Activated T-helper 2 cell treated with anti-CD3 and anti-CD28 coated beads, Interferon-gamma antibody, Interleukin-2, Interleukin-4, amounts not matched to agents 10 μg/mL and 5 μg/mL and 100 μg/mL, durations not matched to agents 14 hours and 24 hours and 36 hours (primary cell): Measurements from ENCODE around the gene DLGAP1. TPM values are rescaled to one million over a fixed set of nuclear protein-coding genes. Genes with fewer than 3 reads are reported as not detected.
"Not testable (repeated sequence)": the region's sequence is repeated elsewhere in the genome, so short reads cannot be mapped to it uniquely, and the experiment has no call there.

Experiments
- DNase-seq: peaks from one replicate; pipeline ENCODE4 v3.0.0; 2021; ENCODE audit warnings: low spot score
- H3K27ac Mint-ChIP-seq: one replicate; pipeline ENCODE4 v1.8.0; 2021; ENCODE audit warnings: mixed read lengths
- H3K27me3 Mint-ChIP-seq: one replicate; pipeline ENCODE4 v1.8.0; 2021; ENCODE audit warnings: low read depth, mixed read lengths
- H3K36me3 Mint-ChIP-seq: one replicate; pipeline ENCODE4 v1.8.0; 2021; ENCODE audit warnings: low read depth, mixed read lengths
- H3K4me1 Mint-ChIP-seq: one replicate; pipeline ENCODE4 v1.8.0; 2021; ENCODE audit warnings: low read depth, mixed read lengths
- H3K4me3 Mint-ChIP-seq: one replicate; pipeline ENCODE4 v1.8.0; 2021; ENCODE audit warnings: low read depth, mild to moderate bottlenecking, moderate library complexity, mixed read lengths
- H3K9me3 Mint-ChIP-seq: one replicate; pipeline ENCODE4 v1.8.0; 2021; ENCODE audit warnings: mixed read lengths
- intact Hi-C: fragments of 100-400 bp; cut with micrococcal nuclease; formaldehyde crosslinking; loops from one replicate; pipeline ENCODE4 v1.15.1; 2023
- total RNA-seq: library from RNA; stranded (reverse); gene quantifications from 2 replicates; pipeline ENCODE4 v1.2.3, GENCODE V29; 2022

The DLGAP1 gene
- total RNA-seq, 1 donor from 2014 or later, result not detected

DNA sequence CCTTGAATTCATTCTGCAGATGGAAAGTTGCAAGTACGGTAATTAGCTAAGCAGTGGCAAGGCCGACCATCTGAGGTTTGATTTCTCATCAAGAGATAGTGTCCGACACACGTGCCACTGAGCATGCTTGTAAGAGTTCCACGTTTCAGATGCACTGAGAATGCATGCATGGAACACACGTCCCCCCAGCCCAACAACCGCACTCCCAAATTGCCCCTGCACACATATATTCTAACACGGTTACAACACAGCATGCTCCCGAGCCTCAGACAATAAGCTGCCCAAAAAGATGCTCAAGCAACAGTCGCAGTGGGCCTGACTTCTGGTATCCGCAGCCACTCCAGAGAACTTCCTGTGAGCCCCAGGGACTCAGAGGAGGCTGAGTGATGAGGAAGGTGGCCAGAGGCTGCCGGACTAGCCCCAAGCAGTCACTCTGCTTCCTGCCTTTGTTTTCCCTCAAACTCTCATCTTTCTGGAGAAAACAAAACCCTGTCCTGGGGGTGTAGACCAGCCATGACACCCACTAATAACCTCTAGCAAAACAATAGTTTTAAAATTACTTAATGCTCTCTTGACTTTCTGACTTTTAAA is 801.2 kb downstream of the DLGAP1 start:
- Mint-ChIP-seq H3K4me1 (peaks cover 51% of the 10 kb centered on the region), H3K36me3 (peaks cover 4% of the 10 kb centered on the region), H3K4me3 (peak overlapping the region; percentile 15), H3K27me3 (no peaks in the 10 kb centered on the region), H3K9me3 (no peaks in the 10 kb centered on the region), H3K27ac (peak overlapping the region; percentile 92)
- intact Hi-C loops, result loop anchor here (1.0 to 2.0 kb wide), 6 partner anchors 12 to 201 kb away; no protein-coding TSS in a partner anchor
- no peak for DNase-seq

DNA sequence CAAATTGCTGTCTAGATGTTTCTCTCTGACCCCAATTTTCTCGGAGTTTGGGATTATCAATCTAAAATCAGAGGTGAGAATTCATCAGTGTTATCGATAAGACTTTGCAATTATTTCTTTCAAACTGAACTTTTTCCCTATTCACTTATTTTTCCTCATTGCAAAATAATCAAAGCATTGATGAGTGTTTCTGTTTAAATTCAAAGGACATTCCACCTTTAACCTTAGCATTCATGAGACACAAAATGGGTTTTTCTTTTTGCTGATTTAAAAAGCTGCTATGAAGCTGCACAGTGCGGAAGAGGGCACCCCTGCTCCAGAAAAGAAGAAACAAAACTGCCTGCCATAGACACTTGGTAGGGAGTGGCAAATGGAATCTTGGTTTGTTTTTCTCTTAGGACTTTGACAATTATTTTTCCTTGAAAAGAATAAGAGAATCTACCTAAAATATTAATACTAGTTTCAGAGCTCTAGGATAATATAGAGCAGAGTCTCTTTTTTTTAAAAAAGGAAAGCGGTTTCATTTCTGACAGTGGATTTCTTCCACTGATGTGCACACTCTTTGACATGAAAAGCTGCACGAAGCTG is 801.8 kb downstream of the DLGAP1 start:
- no peaks in the 10 kb centered on the region for H3K27me3 Mint-ChIP-seq
- H3K9me3 Mint-ChIP-seq, result no peaks in the 10 kb centered on the region
- peak overlapping the region; percentile 60 for H3K4me3 Mint-ChIP-seq
- H3K27ac Mint-ChIP-seq, result peak overlapping the region; percentile 92
- peaks cover 4% of the 10 kb centered on the region for H3K36me3 Mint-ChIP-seq
- no peak for DNase-seq
- intact Hi-C loops, result loop anchor here (1.0 to 2.0 kb wide), 6 partner anchors 11 to 201 kb away; no protein-coding TSS in a partner anchor
- H3K4me1 Mint-ChIP-seq, result peaks cover 53% of the 10 kb centered on the region

DNA sequence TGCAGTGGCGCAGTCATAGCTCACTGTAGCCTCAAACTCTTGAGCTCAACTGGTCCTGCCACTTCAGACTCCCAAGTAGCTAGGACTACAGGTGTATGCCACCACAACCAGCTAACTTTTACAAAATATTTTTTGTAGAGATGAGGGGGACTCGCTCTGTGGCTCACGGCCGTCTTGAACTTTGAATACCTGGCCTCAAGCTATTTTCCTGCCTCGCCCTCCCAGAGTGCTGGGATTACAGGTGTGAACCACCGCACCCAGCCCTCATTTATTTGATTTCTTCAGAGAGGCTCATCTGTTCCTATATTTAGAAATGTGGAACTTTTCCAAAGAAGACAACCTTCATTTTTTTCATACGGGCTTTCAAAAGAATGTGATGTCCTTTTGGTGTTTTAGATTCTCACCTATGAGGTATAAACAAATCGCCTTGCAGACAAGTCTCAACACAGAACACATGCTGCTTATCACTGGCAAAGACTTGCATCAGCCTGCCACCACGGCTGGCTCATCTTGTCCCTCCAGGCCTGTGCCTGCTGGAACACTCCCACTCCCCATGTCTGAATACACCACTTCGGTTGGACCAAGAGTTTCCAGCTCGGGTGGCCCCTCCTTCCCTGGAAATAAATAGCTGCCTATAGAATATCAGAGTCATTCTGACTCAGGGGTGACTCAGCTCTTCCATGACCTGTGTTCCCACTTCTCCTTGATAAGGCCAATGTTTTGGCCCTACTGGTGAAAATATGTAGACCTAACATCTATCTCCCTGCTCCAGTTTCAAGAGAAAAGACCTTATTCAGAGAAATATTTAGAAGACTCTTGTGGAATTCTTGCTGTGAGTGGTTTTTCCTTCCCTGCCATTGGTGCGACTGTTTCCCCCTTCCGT is 802.5 kb downstream of the DLGAP1 start:
- intact Hi-C loops, result loop anchor here (1.0 to 2.0 kb wide), 6 partner anchors 10 to 200 kb away; no protein-coding TSS in a partner anchor
- H3K27me3 Mint-ChIP-seq, result no peaks in the 10 kb centered on the region
- H3K4me3 Mint-ChIP-seq, result peak overlapping the region; percentile 60
- peaks cover 53% of the 10 kb centered on the region for H3K4me1 Mint-ChIP-seq
- H3K9me3 Mint-ChIP-seq, result no peaks in the 10 kb centered on the region
- H3K36me3 Mint-ChIP-seq, result peaks cover 4% of the 10 kb centered on the region
- DNase-seq, result peak; percentile 34
- H3K27ac Mint-ChIP-seq, result peak overlapping the region; percentile 92

DNA sequence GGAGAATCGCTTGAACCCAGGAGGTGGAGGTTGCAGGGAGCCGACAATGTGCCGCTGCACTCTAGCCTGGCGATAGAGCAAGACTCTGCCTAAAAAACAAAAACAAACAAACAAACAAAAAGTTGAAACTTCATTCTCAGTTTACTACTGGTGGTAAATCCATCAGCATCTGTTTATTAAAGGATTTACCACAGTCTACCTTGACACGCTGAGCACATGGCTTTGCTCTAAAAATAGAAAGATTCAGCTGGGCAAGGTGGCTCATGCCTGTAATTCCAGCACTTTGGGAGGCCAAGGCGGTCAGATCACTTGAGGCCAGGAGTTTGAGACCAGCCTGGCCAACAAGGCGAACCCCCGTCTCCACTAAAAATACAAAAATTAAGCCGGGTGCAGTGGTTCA is 803.8 kb downstream of the DLGAP1 start:
- Mint-ChIP-seq H3K27ac (no peak overlapping the region), H3K4me3 (no peak overlapping the region), H3K36me3 (peaks cover 4% of the 10 kb centered on the region), H3K4me1 (peaks cover 49% of the 10 kb centered on the region), H3K27me3 (no peaks in the 10 kb centered on the region), H3K9me3 (no peaks in the 10 kb centered on the region)
- intact Hi-C loops, result no loop called here
- no peak for DNase-seq

DNA sequence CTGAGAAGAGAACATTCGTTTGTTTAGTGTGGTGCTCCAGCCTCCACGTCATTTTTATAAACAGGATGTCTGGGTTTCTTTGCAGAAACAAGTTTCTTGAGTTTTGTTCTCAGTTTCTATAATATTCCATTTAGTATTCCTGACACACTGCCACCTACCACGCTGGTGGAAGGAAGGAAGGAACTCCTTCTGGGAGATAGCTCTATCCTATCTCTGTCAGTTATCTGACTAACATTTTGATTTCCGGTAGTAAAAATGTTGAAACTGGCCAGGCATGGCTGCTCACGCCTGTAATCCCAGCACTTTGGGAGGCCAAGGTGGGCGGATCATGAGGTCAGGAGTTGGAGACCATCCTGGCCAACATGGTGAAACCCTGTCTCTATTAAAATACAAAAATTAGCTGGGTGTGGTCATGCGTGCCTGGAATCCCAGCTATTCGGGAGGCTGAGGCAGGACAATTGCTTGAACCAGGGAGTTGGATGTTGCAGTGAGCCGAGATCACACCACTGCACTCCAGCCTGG is 804.5 kb downstream of the DLGAP1 start:
- DNase-seq, H3K36me3 Mint-ChIP-seq, H3K27me3 Mint-ChIP-seq, intact Hi-C loops, H3K27ac Mint-ChIP-seq, H3K9me3 Mint-ChIP-seq, H3K4me3 Mint-ChIP-seq: not testable (repeated sequence)
- H3K4me1 Mint-ChIP-seq, result peaks cover 52% of the 10 kb centered on the region

DNA sequence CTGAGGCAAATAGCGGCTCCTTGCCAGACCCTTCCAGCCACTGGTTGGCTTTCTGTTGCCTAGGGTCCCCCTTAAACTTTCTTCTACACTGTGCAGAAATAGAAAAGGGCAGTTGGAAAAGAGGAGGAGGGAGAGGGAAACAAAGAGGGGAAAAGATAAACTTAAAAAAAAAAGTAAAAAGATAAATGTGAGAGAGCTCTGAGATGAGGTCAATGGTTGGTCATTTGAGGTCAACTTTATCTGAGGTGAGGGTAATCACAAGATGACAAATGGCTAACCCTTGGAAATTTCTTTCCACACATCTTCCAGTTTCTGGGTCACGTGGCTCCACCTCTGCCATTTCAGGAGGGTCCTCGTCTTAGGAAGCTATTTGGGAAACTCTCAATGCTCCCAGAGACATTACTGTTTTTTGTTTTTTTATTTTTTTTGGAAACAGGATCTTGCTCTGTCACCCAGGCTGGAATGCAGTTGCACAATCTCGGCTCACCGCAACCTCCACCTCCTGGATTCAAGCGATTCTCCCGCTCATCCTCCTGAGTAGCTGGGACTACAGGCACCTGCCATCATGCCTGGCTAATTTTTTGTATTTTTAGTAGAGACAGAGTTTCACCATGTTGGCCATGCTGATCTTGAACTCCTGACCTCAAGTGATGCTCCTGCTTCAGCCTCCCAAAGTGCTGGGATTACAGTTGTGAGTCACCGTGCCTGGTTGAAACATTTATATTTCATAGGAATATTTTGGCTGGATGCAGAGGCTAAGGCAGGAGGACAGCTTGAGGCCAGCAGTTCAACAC is 805.3 kb downstream of the DLGAP1 start:
- H3K4me3 Mint-ChIP-seq, result no peak overlapping the region
- intact Hi-C loops, result no loop called here
- H3K36me3 Mint-ChIP-seq, result peaks cover under 1% of the 10 kb centered on the region
- H3K4me1 Mint-ChIP-seq, result peaks cover 48% of the 10 kb centered on the region
- H3K27me3 Mint-ChIP-seq, result no peaks in the 10 kb centered on the region
- no peak for DNase-seq
- H3K27ac Mint-ChIP-seq, result no peak overlapping the region
- H3K9me3 Mint-ChIP-seq, result no peaks in the 10 kb centered on the region

DNA sequence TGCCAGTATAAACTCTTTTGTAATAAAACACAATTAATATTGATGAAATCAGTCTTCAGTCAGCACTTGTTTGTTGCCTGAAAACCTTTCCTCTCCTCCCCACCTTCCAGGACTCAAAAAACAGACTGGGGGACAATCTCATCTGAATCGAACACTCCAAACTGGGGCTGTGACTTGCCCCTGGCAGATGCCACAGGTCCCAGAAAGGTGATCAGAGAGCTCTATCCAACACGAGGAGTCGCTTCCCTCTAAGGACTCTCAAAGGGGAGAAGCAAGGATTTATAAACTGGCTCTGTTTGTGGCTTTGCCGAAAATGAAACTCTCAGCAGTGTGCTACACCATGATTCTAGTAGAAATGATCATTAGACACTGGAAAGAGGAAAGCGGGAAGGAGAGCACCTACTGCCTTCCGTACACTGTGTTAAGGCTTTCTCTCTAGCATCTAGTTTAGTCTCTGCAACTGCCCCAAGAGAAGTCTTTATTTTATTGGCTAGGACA is 805.9 kb downstream of the DLGAP1 start:
- no peak for DNase-seq
- Mint-ChIP-seq H3K9me3 (no peaks in the 10 kb centered on the region), H3K27ac (no peak overlapping the region), H3K4me3 (no peak overlapping the region), H3K4me1 (peaks cover 41% of the 10 kb centered on the region), H3K27me3 (no peaks in the 10 kb centered on the region), H3K36me3 (no peaks in the 10 kb centered on the region)
- intact Hi-C loops, result no loop called here

DNA sequence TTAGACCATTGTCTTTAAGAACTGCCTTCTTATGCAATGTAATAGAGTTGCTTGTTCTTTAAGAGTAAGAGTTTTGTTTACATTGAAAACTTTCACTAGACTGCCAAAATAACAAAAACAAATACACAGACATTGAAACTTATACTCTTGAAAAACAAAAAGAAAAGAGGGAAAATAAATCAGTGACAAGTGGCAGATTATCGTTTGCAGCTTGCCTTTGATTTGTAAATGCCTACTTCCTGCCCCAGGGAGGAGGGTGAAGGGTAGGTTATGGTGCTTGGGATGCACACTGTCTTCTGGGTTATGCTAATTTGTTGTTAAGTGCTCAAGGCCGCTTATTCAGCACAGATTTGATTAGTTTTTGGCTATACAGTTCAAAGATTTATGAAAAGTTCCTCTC is 806.5 kb downstream of the DLGAP1 start:
- H3K9me3 Mint-ChIP-seq, result no peaks in the 10 kb centered on the region
- no peak overlapping the region for H3K4me3 Mint-ChIP-seq
- H3K27me3 Mint-ChIP-seq, result no peaks in the 10 kb centered on the region
- intact Hi-C loops, result no loop called here
- no peak for DNase-seq
- peaks cover 40% of the 10 kb centered on the region for H3K4me1 Mint-ChIP-seq
- H3K36me3 Mint-ChIP-seq, result no peaks in the 10 kb centered on the region
- H3K27ac Mint-ChIP-seq, result no peak overlapping the region

DNA sequence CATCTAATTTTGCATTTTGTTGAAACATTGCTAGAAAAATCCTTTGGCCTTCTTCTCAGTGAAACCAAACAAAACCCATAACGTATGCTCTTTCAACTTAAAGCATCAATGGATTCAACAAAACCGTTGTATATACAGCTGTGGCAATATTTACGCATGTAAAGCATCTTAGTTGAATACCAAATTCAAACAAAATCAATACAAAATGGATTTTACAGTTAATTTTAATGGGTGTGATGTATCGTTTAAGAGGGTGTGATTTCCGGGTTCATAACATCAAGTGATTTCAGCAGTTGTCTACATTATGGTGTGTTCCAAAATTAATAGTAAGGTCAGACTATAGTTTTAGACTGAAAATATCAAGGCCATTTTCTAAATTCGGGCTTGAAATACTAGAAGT is 806.9 kb downstream of the DLGAP1 start:
- H3K36me3 Mint-ChIP-seq, result no peaks in the 10 kb centered on the region
- no peak overlapping the region for H3K27ac Mint-ChIP-seq
- no peaks in the 10 kb centered on the region for H3K27me3 Mint-ChIP-seq
- no peaks in the 10 kb centered on the region for H3K9me3 Mint-ChIP-seq
- H3K4me3 Mint-ChIP-seq, result no peak overlapping the region
- intact Hi-C loops, result no loop called here
- no peak for DNase-seq
- H3K4me1 Mint-ChIP-seq, result peaks cover 40% of the 10 kb centered on the region

DNA sequence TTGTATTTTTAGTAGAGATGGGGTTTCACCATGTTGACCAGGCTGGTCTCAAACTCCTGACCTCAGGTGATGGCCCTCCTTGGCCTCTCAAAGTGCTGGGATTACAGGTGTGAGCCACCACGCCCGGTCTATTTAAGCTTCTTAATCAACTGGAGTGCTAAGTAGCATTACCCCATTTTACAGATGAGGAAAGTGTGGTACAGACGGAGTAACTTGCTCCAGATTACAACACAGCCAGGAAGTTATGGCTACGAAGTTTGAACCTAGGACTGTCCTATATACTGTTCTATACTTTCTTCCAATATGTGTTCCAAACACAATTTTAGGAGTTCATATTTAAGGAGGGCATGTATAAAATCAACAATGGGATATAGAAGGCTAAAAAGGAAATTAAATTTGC is 807.5 kb downstream of the DLGAP1 start:
- Mint-ChIP-seq H3K9me3 (no peaks in the 10 kb centered on the region), H3K4me3 (no peak overlapping the region), H3K27me3 (no peaks in the 10 kb centered on the region), H3K4me1 (peaks cover 39% of the 10 kb centered on the region), H3K27ac (no peak overlapping the region), H3K36me3 (no peaks in the 10 kb centered on the region)
- DNase-seq, result no peak
- intact Hi-C loops, result no loop called here

DNA sequence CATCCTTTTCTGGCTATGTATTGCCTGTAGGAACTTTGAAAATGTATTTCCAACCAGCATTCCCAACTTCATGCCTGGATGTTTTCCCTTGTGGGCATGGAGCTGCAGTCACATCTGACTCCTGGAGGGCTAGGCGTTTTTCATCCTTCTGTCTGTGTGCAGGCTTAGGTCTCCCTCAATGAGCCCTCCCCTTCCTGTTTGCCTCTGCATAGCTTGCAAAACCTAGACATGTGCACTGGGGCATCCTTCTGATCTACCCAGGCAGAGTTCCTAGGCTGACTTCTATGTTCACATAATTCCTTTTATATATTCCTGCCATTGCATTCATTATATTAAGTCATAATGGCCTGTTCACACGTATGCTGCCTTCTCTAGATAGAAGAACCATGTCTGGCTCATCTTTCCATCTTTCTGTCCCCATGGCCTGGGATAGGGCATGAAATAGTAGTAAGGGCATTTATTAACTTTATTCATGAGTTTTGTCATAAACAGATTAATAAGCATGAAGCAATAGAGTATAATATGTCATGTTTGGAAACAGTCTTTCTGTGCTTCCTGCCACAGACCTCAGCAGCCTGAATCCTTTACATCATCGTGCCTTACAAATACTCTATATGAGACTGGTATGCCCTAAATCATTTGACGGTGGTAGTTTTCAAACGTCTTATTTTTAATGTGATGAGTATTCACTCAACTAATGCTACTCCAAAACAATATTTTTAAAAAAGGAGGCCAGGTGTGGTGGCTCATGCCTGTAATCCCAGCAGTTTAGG is 809.5 kb downstream of the DLGAP1 start:
- Mint-ChIP-seq H3K36me3 (no peaks in the 10 kb centered on the region), H3K27ac (no peak overlapping the region), H3K27me3 (no peaks in the 10 kb centered on the region), H3K9me3 (no peaks in the 10 kb centered on the region), H3K4me3 (no peak overlapping the region), H3K4me1 (peaks cover 44% of the 10 kb centered on the region)
- intact Hi-C loops, result no loop called here
- DNase-seq, result no peak
